Activated CD8-positive, alpha-beta memory T cell treated with anti-CD3 and anti-CD28 coated beads for 48 hours (primary cell): Measurements from ENCODE around the gene SYT9.

Experiments used
- DNase-seq, 3 experiments: peaks; one replicate each; pipeline ENCODE4 v3.0.0-alpha.2; 2020; ENCODE audit warnings: low read depth in 2 of 3, low spot score in 2 of 3

Gene SYT9, protein sequence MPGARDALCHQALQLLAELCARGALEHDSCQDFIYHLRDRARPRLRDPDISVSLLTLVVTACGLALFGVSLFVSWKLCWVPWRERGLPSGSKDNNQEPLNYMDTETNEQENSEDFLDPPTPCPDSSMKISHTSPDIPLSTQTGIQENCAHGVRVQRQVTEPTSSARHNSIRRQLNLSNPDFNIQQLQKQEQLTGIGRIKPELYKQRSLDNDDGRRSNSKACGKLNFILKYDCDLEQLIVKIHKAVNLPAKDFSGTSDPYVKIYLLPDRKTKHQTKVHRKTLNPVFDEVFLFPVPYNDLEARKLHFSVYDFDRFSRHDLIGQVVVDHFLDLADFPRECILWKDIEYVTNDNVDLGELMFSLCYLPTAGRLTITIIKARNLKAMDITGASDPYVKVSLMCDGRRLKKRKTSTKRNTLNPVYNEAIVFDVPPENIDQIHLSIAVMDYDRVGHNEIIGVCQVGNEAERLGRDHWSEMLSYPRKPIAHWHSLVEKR

DNA sequence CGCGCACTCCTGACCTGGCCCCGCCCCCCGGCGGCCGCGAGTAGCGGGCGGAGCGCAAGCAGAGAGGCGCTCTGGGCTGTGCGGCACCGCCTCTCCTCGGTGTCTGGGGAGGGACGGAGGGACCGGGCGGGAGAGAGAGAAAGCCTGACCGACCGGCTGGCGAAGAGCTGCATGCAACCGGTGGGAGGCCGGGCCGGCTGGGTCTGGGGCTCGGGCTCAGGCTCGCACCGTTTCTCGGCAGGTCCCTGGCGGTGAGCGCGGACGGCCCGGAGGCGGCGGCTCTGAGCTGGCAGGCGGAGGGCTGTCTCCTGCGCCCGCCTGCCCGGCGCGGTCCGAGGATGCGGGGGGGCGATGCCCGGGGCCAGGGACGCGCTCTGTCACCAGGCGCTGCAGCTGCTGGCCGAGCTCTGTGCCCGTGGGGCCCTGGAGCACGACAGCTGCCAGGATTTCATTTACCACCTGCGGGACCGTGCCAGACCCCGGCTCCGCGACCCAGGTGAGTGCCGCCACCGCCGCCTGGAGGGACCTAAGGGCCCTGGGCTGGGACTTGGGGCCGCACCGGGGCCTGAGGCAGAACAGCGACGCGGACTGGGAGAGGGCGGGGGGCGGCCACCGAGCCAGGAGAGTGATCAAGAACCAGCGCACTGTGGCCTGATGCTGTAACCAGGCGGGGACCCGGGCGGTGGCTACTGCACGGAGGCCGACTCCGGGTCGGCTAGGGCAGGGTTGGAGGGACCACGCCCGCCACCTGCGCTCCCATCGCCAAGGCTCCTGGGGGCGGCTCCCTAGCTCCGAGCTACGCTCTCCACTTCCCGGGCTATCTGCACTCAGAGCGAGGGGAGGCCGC is at the start of gene SYT9:
Gene SYT9 (plus strand): TSS at position 69 of the 847 bp plus-strand sequence. CDS start 283 bp downstream, at position 352.
- peak in 1 of 3 experiments; percentile 6 for DNase-seq

GRCh38 chr11:7202412-7202811 is 49.3 kb upstream of the SYT9 start:
- no peak for DNase-seq

DNA sequence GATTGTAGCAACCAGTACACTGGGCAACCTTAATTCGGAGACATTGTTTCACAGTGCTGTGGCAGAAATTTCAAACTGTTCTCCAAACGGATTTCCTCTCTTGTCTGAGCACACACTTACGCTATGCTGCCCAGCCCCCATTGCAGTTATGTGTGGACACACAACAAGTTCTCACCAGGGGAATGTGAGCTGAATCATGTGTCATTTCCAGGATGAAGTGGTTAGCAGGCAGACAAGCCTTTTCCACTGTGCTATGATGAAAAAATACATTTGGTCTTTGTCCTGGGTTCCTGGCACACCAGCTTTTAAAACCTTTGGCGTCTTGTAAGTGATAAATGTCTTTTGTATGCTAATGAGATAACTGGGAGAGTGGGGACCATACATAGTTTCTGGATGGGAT is 46.9 kb upstream of the SYT9 start:
- DNase-seq = no peak

DNA sequence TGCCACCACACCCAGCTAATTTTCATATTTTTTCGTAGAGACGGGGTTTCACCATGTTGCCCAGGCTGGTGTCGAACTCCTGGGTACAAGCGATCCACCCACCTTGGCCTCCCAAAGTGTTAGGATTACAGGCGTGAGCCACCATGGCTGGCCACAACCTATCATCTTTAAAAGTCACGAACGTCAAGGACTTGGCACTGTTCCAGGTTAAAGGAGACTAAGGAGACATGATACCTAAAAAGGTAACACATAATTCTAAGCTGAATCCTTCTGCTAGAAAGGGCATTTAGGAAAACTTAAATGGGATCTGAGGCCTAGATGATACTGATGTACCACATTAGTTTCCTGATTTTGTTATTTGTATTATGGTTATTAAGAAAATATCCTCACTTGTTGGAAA is 43.3 kb upstream of the SYT9 start:
- DNase-seq = no peak

GRCh38 chr11:7219491-7219890 is 32.2 kb upstream of the SYT9 start:
- DNase-seq = no peak

- DNase-seq = no peak
Measured at GRCh38 chr11:7220636-7221035, 31.1 kb upstream of the SYT9 start.

DNA sequence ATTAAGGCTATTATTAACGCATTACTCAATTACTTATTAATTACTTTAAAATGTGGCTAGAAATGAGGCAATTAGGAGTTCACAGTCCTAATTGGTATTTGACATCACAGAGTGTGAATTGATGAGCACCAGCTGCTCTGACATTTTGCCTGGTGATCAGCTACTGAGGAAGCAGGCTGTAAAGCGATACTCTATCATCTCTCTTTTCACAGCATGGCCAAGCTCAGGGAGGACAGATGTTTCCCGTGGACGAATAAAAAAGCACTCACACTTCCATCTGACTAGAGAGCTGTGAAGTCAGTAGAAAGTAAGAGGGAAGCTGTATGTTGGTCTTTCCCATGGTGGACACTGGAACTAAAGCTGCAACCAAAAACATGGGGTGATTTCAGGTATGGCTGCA is 29.1 kb upstream of the SYT9 start:
- no peak for DNase-seq

DNA sequence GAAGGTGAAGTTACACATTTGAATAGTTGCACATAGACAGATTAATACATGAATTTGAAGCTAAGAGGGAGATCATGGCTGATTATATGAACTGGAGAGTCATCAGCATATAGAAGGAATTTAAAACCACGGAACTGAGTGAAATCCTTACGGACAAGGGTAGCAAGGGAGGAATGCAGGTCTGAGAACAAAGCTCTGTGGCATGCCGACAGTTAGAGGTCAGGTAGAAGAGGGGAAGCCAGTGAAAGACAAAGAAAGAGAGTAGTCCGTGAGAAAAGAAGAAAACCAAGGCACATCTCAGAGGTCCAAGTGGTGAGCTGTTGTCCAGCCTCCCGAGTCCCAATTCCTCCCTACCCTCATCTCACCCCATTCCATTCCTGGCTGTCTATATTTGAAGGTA is 11.8 kb upstream of the SYT9 start:
- no peak for DNase-seq

DNA sequence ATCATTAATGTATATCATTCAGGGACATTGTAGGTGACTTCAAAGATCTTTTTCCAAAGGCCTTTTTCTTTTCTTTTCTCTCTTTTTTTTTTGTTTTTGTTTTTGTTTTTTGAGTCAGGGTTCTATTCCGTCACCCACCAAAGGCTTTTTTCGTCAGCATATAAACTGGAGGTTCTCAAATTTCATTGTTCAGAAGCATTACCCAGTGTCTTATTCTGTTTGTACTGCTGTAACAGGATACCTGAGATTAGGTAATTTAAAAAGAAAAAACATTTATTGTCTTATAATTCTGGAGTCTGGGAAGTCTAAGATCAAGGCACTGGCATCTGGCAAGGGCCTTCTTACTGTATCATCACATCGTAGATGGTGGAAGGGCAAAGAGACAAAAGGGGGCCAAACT is 6.4 kb upstream of the SYT9 start:
- DNase-seq = no peak

DNA sequence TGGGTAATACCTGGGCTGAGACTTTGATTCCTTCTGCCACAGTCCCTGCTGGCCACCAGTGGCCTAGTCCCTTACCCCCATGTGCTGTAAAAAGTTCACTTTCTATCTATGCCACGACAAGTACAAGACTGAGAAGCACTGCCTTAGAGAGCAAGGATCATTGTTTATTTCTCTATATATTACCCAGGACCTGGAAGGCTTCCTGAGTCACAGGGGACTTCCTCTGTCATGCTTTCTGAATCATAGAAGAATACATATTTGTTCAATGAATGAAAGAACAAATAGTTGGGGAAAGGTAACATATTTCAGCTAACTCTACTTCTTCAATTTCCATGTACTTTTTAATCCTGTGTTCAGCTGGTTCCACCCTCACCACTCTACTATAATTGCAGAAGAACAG is 5.5 kb upstream of the SYT9 start:
- DNase-seq = no peak

DNA sequence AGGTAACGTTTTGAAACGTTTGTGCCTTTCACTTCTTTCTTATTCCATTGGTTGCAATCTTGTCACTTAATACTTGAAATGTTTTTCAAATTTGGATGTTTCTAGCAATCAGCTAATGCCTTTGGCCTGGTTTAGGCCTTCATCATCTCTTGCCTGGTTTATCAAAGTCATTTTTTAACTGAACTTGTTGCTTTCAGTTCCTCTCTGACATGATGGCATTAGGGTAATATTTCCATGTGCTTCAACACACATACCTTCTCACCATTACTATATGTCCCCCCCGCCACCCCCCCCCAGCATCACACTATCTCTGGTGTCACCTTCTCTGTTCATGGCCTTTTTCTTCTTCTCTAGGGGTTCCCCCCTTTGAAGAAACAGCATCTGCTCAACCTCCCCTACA is 1.5 kb upstream of the SYT9 start:
- no peak for DNase-seq

- no peak for DNase-seq
Measured at GRCh38 chr11:7251487-7251835, 243 bp upstream of the SYT9 start.

GRCh38 chr11:7252683-7253213 is 1.0 kb downstream of the SYT9 start:
- no peak for DNase-seq

DNA sequence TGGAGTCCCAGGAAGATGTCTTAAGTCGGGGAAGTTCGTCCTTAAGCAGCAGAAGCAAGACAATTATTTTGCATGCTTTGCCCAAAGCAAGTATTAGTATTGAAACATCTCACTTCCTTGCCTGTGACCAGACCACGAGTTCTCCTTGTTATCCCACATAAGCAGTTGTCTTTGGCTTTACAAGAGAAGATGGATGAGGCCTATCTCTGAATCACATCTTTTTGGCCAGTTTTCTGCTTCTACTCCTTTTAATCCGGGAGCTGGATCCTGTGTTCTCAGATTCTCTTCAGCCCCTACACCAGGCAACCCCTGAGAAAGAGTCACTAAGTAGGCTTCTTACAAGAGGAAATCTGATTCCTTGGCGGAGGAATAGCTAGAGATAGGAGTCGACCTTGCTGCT is 2.1 kb downstream of the SYT9 start:
- no peak for DNase-seq

GRCh38 chr11:7254731-7255291 is 3.1 kb downstream of the SYT9 start:
- no peak for DNase-seq

- no peak for DNase-seq
Measured at GRCh38 chr11:7256943-7257342, 5.2 kb downstream of the SYT9 start.

DNA sequence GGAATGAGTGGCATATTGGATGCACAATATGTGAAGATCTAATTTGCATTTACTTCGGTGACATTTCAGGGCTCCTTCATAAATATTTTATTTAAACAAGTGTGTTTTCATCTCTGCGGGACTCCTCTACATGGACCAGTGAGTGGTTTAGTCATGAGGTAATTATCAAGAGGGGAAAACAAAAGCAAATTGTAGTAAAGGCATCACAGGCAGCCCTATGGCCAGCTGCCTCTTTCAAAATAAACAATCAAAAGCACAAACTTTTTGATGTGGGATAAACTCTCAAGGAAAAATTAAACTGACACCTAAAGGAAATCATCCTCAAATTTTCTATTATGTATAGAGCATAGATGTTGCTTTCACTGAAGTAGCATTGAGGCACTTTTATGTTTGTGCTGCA is 6.0 kb downstream of the SYT9 start:
- no peak for DNase-seq

GRCh38 chr11:7261578-7261977 is 9.9 kb downstream of the SYT9 start:
- no peak for DNase-seq

- DNase-seq = no peak
Measured at GRCh38 chr11:7262672-7263071, 11.0 kb downstream of the SYT9 start.

- DNase-seq = no peak
Measured at GRCh38 chr11:7263842-7264241, 12.1 kb downstream of the SYT9 start.

GRCh38 chr11:7268758-7269157 is 17.1 kb downstream of the SYT9 start:
- no peak for DNase-seq
